Activated T-cell treated with anti-CD3 and anti-CD28 coated beads for 4 hours (primary cell): ENCODE data around the gene SERINC5.
A peak's percentile ranks its signal among the peaks of the same experiment; 100 is the strongest.

Experiments used
- DNase-seq: peaks from one replicate; pipeline ENCODE4 v3.0.0-alpha.2; 2020

Gene SERINC5

DNA sequence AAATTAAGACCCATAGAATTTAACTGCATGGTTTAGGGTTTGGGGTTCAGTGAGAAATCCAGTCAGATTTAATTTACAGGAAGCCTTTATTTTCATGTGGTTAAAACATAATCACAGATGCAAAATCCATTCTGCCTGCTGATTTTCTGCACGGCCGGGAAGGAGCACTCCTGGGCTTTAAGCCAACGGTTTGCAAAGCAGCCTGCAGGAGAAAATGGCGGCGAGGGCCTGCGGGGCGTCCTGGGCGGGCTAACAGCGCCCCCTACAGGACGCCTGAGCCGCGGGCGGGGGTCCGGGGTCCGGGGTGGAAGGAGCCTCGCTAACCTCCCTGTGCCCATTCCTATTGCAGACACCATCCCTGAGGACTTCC, 173.1 kb downstream of the SERINC5 start:
- peak; percentile 15 for DNase-seq

DNA sequence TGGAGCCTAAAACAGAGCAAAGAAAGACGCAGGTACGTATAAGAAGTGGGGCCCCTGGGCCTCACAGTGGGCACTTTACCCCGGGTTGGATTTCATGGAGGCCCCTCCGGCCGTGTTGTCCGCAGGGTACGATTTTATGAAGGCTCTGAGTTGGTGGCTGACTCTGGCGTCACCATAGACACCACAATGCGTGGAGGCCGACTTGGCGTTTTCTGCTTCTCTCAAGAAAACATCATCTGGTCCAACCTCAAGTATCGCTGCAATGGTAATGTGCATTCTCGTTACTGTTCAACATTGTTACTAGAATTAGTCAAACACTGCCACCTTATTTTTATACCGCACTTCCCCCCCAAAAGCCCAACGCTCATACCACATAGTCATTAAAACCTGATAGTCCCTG, 173.6 kb downstream of the SERINC5 start:
- DNase-seq, result no peak

DNA sequence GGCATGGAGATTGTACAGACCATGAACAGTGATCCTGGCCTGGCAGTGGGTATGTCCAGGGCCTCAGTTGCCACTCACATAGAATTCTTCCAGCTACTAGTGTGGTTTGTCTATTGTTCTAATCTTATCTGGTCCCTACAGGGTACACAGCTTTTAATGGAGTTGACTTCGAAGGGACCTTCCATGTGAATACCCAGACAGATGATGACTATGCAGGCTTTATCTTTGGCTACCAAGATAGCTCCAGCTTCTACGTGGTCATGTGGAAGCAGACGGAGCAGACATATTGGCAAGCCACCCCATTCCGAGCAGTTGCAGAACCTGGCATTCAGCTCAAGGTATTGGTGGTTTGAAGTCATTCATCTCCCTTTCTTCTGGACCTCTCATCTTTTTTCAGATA, 176.9 kb downstream of the SERINC5 start:
- DNase-seq, result no peak

GRCh38 chr5:80077051-80077714, 178.7 kb downstream of the SERINC5 start:
- no peak for DNase-seq

- no peak for DNase-seq
These were observed 179.5 kb downstream of the SERINC5 start for GRCh38 chr5:80076131-80077050.

DNA sequence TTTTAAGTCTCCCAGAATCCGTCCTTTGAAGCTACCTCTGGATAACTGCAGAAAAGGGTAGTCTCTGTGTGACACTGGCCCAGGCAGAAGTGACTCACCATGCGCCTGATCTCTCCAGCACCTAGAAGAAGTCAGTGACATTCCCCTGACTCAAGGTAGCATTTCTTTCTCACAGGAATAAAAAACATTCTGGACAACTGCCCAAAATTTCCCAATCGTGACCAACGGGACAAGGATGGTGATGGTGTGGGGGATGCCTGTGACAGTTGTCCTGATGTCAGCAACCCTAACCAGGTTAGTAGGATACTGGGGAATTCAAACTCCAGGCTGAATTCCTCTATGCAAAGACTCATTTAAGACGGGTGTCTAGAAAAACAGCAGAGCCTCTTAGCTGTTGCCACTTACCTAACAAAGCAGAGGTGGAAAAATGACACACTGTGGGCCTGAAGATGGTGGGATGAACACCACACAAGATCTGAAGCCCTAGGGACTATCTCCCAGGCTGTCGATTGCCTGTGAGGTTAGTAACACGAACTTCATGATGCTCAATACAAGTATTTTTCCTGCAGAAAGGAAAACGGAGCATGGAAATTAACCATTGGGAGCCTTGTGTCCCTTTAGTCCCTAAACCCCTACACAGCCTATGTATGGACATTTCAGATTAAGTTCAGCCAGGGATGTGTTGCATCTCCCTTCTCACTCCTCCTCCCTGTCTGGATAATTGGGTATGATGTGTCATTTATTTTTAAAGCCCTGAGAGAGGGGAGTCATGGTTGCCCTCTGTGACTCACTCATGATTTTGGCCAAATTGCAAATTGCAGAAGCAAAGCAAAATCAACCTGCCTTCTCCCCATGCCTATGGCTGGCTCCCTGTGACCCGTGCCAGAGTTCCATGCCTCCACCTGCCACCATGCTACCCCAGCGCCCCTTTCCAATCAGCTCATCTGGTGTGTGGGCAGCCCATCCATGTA, 183.5 kb downstream of the SERINC5 start:
- DNase-seq, result no peak

DNA sequence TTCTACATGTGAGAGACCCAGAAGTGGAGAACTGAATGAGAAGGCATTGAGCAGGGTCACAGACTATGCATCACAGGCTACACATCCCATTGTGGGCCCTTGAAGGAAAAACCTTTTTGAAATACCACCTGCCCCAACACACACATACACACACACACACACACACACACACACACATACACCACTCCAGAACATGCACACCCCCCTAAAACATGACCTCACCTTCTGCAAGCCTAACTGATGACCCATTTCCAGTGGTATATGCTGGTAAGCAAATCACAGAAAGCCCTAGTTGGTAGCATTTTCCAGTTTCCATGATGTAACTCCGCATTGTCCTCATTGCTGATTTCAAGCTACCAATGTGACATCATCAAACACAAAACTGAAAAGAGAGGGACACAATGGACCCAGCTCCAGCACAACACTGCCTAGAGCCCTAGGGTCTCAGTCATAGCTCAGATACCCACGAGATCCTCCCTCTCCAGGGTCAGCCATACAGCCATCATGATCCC, 184.3 kb downstream of the SERINC5 start:
- no peak for DNase-seq

DNA sequence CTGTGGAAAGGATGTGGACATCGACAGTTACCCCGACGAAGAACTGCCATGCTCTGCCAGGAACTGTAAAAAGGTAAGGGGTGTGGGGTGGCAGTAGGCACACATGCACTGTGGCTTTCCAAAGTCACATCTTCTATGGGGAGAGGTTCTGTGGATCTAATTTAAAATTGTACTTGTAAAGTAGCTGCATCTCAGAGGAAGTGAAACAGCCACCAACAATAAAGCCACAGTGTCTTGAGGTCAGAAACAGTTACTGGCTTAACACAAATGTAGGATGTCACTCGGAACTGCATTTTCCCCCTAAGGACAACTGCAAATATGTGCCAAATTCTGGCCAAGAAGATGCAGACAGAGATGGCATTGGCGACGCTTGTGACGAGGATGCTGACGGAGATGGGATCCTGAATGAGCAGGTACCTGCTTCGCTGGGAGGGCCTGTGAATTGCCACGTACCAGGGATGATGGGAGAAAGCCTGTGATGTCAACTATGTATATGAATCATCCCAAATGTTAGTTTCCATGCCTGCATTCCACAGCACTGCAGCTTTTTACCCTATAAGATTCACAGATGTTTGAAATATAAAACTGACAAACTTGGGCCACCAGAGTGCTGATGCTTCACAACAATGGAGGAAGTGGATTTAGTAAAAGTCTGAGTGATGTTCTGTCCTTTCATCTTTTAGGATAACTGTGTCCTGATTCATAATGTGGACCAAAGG, 185.4 kb downstream of the SERINC5 start:
- no peak for DNase-seq

- DNase-seq, result no peak
These were observed 185.9 kb downstream of the SERINC5 start for GRCh38 chr5:80069918-80070318.

- DNase-seq, result no peak
These were observed 186.5 kb downstream of the SERINC5 start for GRCh38 chr5:80069251-80069800.

DNA sequence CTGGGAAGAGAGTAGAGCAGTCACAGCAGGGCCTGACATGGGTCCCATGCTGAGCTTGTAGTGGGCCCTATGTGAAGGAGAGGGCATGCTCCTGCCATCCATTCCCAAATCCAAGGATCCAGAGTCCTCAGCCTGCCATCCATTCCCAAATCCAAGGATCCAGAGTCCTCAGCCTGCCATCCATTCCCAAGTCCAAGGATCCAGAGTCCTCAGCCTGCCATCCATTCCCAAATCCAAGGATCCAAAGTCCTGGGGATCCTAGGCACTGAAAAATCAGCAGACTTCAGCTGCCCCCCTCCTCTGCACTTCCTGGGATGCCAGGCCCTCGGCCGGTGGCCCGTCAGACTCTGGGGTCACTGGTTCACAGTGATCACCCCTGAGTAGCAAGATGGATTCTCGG, 187.1 kb downstream of the SERINC5 start:
- no peak for DNase-seq

DNA sequence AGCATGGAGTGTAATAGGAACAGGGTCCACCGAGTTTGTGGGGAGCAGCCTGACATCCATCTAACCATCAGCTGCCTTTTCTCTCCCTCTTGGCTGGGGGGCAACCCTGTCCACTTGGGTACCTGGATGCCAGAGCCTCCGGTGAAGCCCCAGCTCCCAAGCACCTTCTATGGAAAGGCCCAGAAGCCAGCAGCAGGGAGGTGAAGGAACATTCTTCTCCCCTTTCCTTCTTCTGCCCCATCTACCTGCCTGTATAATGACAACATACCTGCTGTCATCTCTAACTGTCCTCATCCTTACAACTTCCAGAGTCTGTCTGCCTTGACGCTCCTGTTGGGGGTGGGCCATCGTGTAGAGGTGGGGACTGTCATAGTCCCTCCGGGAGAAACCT, 187.6 kb downstream of the SERINC5 start:
- no peak for DNase-seq

DNA sequence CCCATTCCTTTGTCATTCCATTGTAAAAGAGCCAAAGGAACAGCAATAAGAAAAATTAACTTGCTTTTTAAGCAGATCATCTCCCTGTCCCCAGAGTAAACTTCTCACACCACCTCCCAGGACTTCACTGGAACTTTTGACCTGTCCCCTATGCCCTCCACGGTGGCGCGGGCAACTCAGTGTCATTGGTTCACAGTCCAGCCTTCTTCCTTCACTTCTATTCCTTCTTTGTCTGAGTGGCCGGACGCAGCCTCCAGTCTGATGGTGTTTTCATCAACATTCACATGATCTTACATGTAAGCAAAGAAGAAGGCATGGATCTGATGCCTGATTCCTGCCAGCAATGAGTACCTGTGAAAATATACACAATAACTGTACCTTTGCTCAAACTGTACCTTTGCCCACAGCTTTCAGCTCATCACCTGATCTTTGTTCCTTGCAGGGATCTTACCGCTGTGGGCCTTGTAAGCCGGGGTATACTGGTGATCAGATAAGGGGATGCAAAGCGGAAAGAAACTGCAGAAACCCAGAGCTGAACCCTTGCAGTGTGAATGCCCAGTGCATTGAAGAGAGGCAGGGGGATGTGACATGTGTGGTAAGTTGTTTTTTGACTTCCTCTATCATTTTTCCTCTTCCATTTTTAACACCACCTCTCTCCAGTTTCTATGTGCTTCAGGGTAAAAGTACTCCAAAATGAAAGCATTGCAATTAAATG, 188.2 kb downstream of the SERINC5 start:
- DNase-seq, result no peak

GRCh38 chr5:80067016-80067415, 188.8 kb downstream of the SERINC5 start:
- DNase-seq, result no peak

DNA sequence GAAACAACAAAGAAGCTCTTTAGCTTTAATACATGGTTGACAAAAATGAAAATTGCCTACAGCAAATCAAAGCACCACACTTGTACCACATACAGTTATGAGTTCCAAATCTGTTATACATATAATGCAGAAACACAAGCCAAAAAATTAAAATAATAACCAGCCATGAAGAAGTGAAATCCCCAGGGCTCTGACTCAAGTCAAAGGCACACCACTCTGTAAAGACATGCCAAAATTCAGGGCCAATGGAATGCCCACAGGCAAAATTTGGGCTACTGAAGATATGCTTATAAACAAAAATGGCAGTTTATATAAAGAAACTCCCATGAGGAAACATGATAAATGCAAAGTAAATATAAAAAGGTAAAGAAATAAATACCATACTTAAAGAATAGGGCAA, 191.7 kb downstream of the SERINC5 start:
- DNase-seq, result no peak
